ENCODE measurements around the gene MPRIP. TPM values are rescaled to one million over a fixed set of nuclear protein-coding genes. Genes with fewer than 3 reads are reported as not detected.

The MPRIP gene
- total RNA-seq, 1 experiment from 2014 or later, result 140 TPM

- no peaks in the 10 kb centered on the region for H3K9me3 Mint-ChIP-seq
- ChIA-PET CTCF (no interaction called here), POLR2A (no interaction called here)
- H3K27ac Mint-ChIP-seq, result no peak overlapping the region
- peaks cover 39% of the 10 kb centered on the region for H3K36me3 Mint-ChIP-seq
- no peak for ATAC-seq
- no peak for DNase-seq (ENCODE audit: low spot score)
- TF ChIP-seq TEAD1 (CRISPR knock-in tag; IDR thresholded peaks at IDR 0.05) (no peak), ERG (CRISPR knock-in tag; IDR thresholded peaks at IDR 0.05) (no peak), ZNF396 (CRISPR knock-in tag; IDR thresholded peaks at IDR 0.05; ENCODE audit: borderline replicate concordance) (no peak), RORB (CRISPR knock-in tag; IDR thresholded peaks at IDR 0.05) (no peak), AFF4 (CRISPR knock-in tag; IDR thresholded peaks at IDR 0.05; ENCODE audit: borderline replicate concordance) (no peak), TP53 (CRISPR knock-in tag; IDR thresholded peaks at IDR 0.05) (no peak), SP1 (CRISPR knock-in tag; conservative IDR thresholded peaks at IDR 0.05) (no peak), MLX (CRISPR knock-in tag; IDR thresholded peaks at IDR 0.05) (no peak), AR (CRISPR knock-in tag; IDR thresholded peaks at IDR 0.05) (no peak)
- no peaks in the 10 kb centered on the region for H3K27me3 Mint-ChIP-seq (ENCODE audit: low read depth)
- H3K4me3 Mint-ChIP-seq, result no peak overlapping the region
- H3K4me1 Mint-ChIP-seq, result peaks cover 12% of the 10 kb centered on the region
These were observed 138.7 kb downstream of the MPRIP start for GRCh38 chr17:17180741-17181525.

- ChIA-PET POLR2A (no interaction called here), CTCF (no interaction called here)
- H3K4me3 Mint-ChIP-seq, result no peak overlapping the region
- H3K27me3 Mint-ChIP-seq (ENCODE audit: low read depth), result no peaks in the 10 kb centered on the region
- no peaks in the 10 kb centered on the region for H3K9me3 Mint-ChIP-seq
- no peak for DNase-seq (ENCODE audit: low spot score)
- H3K4me1 Mint-ChIP-seq, result peaks cover 14% of the 10 kb centered on the region
- peaks cover 30% of the 10 kb centered on the region for H3K36me3 Mint-ChIP-seq
- no peak for ATAC-seq
- H3K27ac Mint-ChIP-seq, result no peak overlapping the region
- TF ChIP-seq ZNF263 (CRISPR knock-in tag; IDR thresholded peaks at IDR 0.05; ENCODE audit: low read depth) (no peak), KAT7 (CRISPR knock-in tag; IDR thresholded peaks at IDR 0.05; ENCODE audit: borderline replicate concordance) (no peak), ZNF121 (CRISPR knock-in tag; IDR thresholded peaks at IDR 0.05) (no peak), MAX (CRISPR knock-in tag; IDR thresholded peaks at IDR 0.05) (no peak), ZNF281 (CRISPR knock-in tag; IDR thresholded peaks at IDR 0.05) (no peak), ZNF138 (CRISPR knock-in tag; conservative IDR thresholded peaks at IDR 0.05) (no peak), FOXP1 (CRISPR knock-in tag; IDR thresholded peaks at IDR 0.05; ENCODE audit: borderline replicate concordance) (no peak), JAZF1 (CRISPR knock-in tag; IDR thresholded peaks at IDR 0.05) (no peak), JUN (CRISPR knock-in tag; IDR thresholded peaks at IDR 0.05) (no peak), ZNF232 (CRISPR knock-in tag; IDR thresholded peaks at IDR 0.05) (no peak), ZNF317 (CRISPR knock-in tag; IDR thresholded peaks at IDR 0.05; ENCODE audit: borderline replicate concordance, low read depth) (no peak), ZBTB21 (CRISPR knock-in tag; IDR thresholded peaks at IDR 0.05; ENCODE audit: borderline replicate concordance) (no peak), OVOL2 (CRISPR knock-in tag; IDR thresholded peaks at IDR 0.05; ENCODE audit: borderline replicate concordance) (no peak)
These were observed 139.7 kb downstream of the MPRIP start for GRCh38 chr17:17181666-17182597.
